ENCODE results near the gene SBF1. TPM values are rescaled to one million over a fixed set of nuclear protein-coding genes. Genes with fewer than 3 reads are reported as not detected.
A peak's percentile ranks its signal among the peaks of the same experiment; 100 is the strongest.

Gene SBF1
- total RNA-seq, 1 donor from 2014 or later: 110 TPM

DNA sequence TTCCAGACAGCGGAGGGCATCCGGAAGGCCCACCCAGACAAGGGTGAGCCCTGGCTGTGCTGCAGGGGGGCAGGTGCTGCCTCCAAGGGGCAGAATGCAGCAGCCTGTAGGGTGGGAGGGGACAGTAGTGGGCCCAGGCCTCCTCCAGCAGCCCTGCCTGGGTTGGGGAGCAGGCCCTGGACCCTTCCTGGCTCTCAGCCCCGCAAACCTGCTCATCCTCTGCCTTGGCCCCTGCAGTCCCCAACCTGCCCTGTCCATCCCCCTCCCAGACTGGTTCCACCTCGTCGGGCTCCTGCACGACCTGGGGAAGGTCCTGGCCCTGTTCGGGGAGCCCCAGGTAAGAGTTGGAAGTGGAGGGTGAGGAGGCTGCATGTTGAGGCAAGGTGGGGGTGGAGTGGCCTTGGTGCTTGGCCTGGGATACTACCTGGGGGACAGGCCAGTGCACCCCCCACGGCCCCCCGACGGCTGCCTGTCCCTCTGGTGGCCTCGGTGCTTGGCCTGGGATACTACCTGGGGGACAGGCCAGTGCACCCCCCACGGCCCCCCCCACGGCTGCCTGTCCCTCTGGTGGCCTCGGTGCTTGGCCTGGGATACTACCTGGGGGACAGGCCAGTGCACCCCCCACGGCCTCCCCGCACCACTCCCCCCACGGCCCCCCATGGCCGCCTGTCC, 13.3 kb upstream of the SBF1 start:
- DNase-seq (ENCODE audit: extremely low spot score, unreplicated experiment): no peak
- TF ChIP-seq, protein P1, sequence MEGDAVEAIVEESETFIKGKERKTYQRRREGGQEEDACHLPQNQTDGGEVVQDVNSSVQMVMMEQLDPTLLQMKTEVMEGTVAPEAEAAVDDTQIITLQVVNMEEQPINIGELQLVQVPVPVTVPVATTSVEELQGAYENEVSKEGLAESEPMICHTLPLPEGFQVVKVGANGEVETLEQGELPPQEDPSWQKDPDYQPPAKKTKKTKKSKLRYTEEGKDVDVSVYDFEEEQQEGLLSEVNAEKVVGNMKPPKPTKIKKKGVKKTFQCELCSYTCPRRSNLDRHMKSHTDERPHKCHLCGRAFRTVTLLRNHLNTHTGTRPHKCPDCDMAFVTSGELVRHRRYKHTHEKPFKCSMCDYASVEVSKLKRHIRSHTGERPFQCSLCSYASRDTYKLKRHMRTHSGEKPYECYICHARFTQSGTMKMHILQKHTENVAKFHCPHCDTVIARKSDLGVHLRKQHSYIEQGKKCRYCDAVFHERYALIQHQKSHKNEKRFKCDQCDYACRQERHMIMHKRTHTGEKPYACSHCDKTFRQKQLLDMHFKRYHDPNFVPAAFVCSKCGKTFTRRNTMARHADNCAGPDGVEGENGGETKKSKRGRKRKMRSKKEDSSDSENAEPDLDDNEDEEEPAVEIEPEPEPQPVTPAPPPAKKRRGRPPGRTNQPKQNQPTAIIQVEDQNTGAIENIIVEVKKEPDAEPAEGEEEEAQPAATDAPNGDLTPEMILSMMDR (IDR thresholded peaks at IDR 0.05): no peak
- no peak overlapping the region for H3K4me3 Mint-ChIP-seq (ENCODE audit: unreplicated experiment)
- peaks cover 2% of the 10 kb centered on the region for H3K36me3 Mint-ChIP-seq (ENCODE audit: unreplicated experiment)
- H3K9me3 Mint-ChIP-seq (ENCODE audit: unreplicated experiment): no peaks in the 10 kb centered on the region
- no peaks in the 10 kb centered on the region for H3K27me3 Mint-ChIP-seq (ENCODE audit: unreplicated experiment)
- no peak overlapping the region for H3K27ac Mint-ChIP-seq (ENCODE audit: unreplicated experiment)
- H3K4me1 Mint-ChIP-seq (ENCODE audit: unreplicated experiment): peaks cover 10% of the 10 kb centered on the region

DNA sequence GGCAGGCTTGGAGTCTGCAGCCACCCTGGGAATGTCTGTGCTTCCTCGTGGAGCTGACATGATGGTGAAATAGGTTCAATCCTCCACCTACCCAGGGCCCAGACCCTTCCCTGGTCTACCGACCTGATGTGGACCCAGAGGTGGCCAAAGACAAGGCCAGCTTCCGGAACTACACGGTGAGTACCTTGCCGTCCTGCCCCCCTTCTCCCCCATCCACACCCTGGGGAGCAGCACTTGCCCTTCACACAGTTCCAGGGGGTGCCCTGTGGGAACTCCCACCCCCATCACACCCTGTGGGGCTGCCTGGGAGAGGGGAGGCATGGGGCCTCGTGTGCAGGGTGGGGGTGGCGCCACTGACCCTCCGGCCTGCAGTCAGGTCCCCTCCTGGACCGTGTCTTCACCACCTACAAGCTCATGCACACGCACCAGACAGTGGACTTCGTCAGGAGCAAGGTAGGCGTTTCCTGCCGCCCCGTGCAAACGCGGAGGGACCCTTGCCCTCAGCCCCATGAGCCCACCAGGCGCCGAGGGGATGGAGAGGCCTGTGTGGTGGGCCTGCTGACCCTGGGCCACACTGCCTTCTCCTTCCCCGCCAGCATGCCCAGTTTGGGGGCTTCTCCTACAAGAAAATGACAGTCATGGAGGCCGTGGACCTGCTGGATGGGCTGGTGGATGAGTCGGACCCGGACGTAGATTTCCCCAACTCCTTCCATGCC, 12.6 kb upstream of the SBF1 start:
- Mint-ChIP-seq H3K4me3 (ENCODE audit: unreplicated experiment) (no peak overlapping the region), H3K36me3 (ENCODE audit: unreplicated experiment) (peaks cover 2% of the 10 kb centered on the region), H3K27ac (ENCODE audit: unreplicated experiment) (no peak overlapping the region), H3K4me1 (ENCODE audit: unreplicated experiment) (peaks cover 12% of the 10 kb centered on the region), H3K27me3 (ENCODE audit: unreplicated experiment) (no peaks in the 10 kb centered on the region), H3K9me3 (ENCODE audit: unreplicated experiment) (no peaks in the 10 kb centered on the region)
- TF ChIP-seq, protein P1 (IDR thresholded peaks at IDR 0.05): no peak
- no peak for DNase-seq (ENCODE audit: extremely low spot score, unreplicated experiment)

DNA sequence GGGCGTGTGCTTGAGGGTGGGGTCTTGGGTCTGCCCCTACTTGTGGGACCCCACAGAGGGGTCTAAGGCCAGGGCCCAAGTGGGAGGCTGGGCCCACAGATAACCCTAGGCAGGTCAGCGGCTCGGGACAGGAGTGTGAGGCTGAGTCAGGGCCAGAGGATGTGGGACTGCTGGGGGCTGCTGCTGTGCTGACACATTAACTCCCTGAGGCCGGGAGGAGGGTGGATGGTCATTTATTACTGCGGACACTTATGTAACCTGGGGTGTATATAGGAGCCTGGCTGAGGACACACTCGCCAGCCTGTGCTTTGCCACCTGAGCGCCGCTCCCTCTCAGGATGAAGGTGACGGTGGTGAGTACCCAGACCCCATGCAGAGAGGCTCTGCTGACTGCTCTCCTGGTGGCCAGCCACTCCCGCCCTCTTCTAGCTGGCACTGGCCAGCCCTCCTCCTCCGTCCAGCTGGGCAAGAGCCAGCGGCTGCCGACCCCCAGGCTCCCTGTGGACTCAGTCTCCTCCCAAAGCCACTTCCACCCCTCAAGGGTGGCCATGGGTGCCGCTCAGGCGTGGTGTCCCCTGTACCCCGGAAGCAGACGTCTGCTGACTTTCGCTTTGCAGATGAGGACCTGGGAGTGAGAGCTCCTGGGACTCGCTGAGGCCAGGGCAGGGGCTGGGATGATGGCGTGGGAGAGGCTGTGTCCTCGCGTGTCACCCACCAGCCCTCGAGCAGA, 11.9 kb upstream of the SBF1 start, which contains the start of gene MIOX:
TSS of gene MIOX (plus strand) at position 299 of the 729 bp plus-strand sequence. CDS start at position 338, 39 bp downstream.
- TF ChIP-seq, protein P1 (IDR thresholded peaks at IDR 0.05): no peak
- Mint-ChIP-seq H3K27me3 (ENCODE audit: unreplicated experiment) (no peaks in the 10 kb centered on the region), H3K4me1 (ENCODE audit: unreplicated experiment) (peaks cover 12% of the 10 kb centered on the region), H3K9me3 (ENCODE audit: unreplicated experiment) (no peaks in the 10 kb centered on the region), H3K36me3 (ENCODE audit: unreplicated experiment) (peaks cover 2% of the 10 kb centered on the region), H3K27ac (ENCODE audit: unreplicated experiment) (peak within 1 kb of the TSS; percentile 57), H3K4me3 (ENCODE audit: unreplicated experiment) (no peak within 1 kb of the TSS)
- no peak for DNase-seq (ENCODE audit: extremely low spot score, unreplicated experiment)

DNA sequence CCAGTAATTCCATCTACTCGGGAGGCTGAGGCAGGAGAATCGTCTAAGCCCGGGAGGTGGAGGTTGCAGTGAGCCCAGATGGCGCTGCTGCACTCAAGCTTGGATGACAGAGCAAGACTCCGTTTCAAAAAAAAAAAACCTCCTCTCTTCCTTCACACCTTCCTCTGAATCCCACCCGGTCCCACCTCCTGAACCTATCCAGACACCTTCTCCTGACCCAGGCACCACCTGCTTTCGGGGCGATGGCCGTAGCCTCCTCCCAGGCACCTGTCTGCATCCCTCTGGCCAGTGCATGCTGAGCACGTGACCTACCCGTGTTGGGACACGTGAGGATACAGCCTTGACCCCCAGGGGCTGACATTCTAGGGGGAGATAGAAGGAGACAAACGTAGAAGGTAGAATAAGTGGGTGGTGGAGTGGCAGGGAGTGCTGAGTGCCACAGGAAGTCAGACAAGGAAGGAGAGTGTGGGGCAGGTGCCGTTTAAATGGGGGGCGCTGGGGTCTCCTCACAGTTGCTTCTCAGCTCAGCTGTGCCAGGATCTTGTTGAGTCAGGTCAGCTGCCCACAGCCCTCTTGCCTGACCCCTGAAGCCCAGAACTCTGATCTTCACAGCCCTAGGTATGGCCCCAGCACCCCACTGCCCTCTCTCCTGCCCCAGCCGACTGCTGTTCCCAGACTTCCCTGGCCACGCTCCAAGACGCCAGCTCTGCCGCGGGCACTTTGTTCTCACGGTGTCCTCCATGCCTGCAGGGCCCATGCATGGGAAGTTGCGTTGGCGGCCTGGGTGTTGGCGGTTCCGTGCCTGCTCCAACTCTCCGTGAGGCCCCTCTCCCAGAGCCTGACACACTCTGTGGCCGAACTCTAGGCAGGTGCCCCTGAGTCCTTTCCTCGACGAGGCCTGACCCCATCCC, 10.6 kb upstream of the SBF1 start:
- Mint-ChIP-seq H3K27me3 (ENCODE audit: unreplicated experiment) (no peaks in the 10 kb centered on the region), H3K27ac (ENCODE audit: unreplicated experiment) (no peak overlapping the region), H3K36me3 (ENCODE audit: unreplicated experiment) (peaks cover 2% of the 10 kb centered on the region), H3K9me3 (ENCODE audit: unreplicated experiment) (no peaks in the 10 kb centered on the region), H3K4me3 (ENCODE audit: unreplicated experiment) (no peak overlapping the region), H3K4me1 (ENCODE audit: unreplicated experiment) (peaks cover 12% of the 10 kb centered on the region)
- no peak for DNase-seq (ENCODE audit: extremely low spot score, unreplicated experiment)
- TF ChIP-seq, protein P1 (IDR thresholded peaks at IDR 0.05): no peak
